Measurements from ENCODE around the gene SEPTIN7.

SEPTIN7 gene

GRCh38 chr7:35773994-35774393, 26.9 kb upstream of the SEPTIN7 start:
- TF ChIP-seq, protein P1, sequence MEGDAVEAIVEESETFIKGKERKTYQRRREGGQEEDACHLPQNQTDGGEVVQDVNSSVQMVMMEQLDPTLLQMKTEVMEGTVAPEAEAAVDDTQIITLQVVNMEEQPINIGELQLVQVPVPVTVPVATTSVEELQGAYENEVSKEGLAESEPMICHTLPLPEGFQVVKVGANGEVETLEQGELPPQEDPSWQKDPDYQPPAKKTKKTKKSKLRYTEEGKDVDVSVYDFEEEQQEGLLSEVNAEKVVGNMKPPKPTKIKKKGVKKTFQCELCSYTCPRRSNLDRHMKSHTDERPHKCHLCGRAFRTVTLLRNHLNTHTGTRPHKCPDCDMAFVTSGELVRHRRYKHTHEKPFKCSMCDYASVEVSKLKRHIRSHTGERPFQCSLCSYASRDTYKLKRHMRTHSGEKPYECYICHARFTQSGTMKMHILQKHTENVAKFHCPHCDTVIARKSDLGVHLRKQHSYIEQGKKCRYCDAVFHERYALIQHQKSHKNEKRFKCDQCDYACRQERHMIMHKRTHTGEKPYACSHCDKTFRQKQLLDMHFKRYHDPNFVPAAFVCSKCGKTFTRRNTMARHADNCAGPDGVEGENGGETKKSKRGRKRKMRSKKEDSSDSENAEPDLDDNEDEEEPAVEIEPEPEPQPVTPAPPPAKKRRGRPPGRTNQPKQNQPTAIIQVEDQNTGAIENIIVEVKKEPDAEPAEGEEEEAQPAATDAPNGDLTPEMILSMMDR (conservative IDR thresholded peaks at IDR 0.05; ENCODE audit: low read depth, low read length), result no peak
- Histone ChIP-seq H3K27ac (no peak overlapping the region), H3K79me2 (ENCODE audit: insufficient read depth, low read depth) (no peaks in the 10 kb centered on the region), H3K4me1 (ENCODE audit: low read depth, poor library complexity, severe bottlenecking) (no peaks in the 10 kb centered on the region), H4K20me1 (ENCODE audit: insufficient read depth) (no peaks in the 10 kb centered on the region), H3K27me3 (ENCODE audit: insufficient read depth, low read depth) (no peaks in the 10 kb centered on the region), H2AFZ (ENCODE audit: low read depth) (no peak overlapping the region), H3K4me2 (no peak overlapping the region), H3K4me3 (IDR thresholded peaks at IDR 0.05; ENCODE audit: insufficient read depth, low read depth, low read length) (no peak overlapping the region), H3K36me3 (ENCODE audit: insufficient read depth) (no peaks in the 10 kb centered on the region), H3K9ac (no peak overlapping the region)

GRCh38 chr7:35776686-35777085, 24.2 kb upstream of the SEPTIN7 start:
- TF ChIP-seq, protein P1 (conservative IDR thresholded peaks at IDR 0.05; ENCODE audit: low read depth, low read length), result no peak
- Histone ChIP-seq H2AFZ (ENCODE audit: low read depth) (no peak overlapping the region), H3K79me2 (ENCODE audit: insufficient read depth, low read depth) (no peaks in the 10 kb centered on the region), H3K4me2 (no peak overlapping the region), H3K9ac (no peak overlapping the region), H3K27ac (no peak overlapping the region), H3K4me3 (IDR thresholded peaks at IDR 0.05; ENCODE audit: insufficient read depth, low read depth, low read length) (no peak overlapping the region), H3K4me1 (ENCODE audit: low read depth, poor library complexity, severe bottlenecking) (no peaks in the 10 kb centered on the region), H4K20me1 (ENCODE audit: insufficient read depth) (no peaks in the 10 kb centered on the region), H3K27me3 (ENCODE audit: insufficient read depth, low read depth) (no peaks in the 10 kb centered on the region), H3K36me3 (ENCODE audit: insufficient read depth) (no peaks in the 10 kb centered on the region)

GRCh38 chr7:35777121-35777520, 23.7 kb upstream of the SEPTIN7 start:
- no peaks in the 10 kb centered on the region for H3K27me3 ChIP-seq (ENCODE audit: insufficient read depth, low read depth)

DNA sequence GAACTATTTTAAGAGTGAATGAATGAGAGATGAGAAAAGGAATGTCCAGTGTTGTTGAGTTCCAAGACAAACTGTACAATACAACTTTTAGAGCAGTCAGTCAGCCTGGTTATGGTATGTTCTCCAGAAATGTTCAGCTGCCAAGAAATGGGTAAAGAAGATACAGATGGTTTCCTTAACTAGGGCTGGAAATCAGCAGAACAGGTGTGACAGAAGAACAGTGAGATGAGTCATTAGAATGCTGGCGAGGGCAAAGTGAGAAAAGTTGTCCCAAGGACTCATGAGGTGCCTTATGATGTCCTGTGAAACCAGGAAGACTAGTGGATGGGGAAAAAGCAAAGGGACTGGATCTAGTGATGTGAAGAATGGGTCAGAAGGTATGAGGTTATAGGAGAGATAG, 20.8 kb upstream of the SEPTIN7 start:
- Histone ChIP-seq H3K36me3 (ENCODE audit: insufficient read depth) (no peaks in the 10 kb centered on the region), H3K27ac (no peak overlapping the region), H3K9ac (no peak overlapping the region), H3K4me2 (no peak overlapping the region), H3K4me1 (ENCODE audit: low read depth, poor library complexity, severe bottlenecking) (no peaks in the 10 kb centered on the region), H3K79me2 (ENCODE audit: insufficient read depth, low read depth) (no peaks in the 10 kb centered on the region), H4K20me1 (ENCODE audit: insufficient read depth) (no peaks in the 10 kb centered on the region), H3K4me3 (IDR thresholded peaks at IDR 0.05; ENCODE audit: insufficient read depth, low read depth, low read length) (no peak overlapping the region), H2AFZ (ENCODE audit: low read depth) (no peak overlapping the region), H3K27me3 (ENCODE audit: insufficient read depth, low read depth) (no peaks in the 10 kb centered on the region)
- TF ChIP-seq, protein P1 (conservative IDR thresholded peaks at IDR 0.05; ENCODE audit: low read depth, low read length), result no peak

More at GRCh38 chr7:35777121-35777520, 23.7 kb upstream of the SEPTIN7 start:
- Histone ChIP-seq H3K79me2 (ENCODE audit: insufficient read depth, low read depth) (no peaks in the 10 kb centered on the region), H3K36me3 (ENCODE audit: insufficient read depth) (no peaks in the 10 kb centered on the region), H3K4me3 (IDR thresholded peaks at IDR 0.05; ENCODE audit: insufficient read depth, low read depth, low read length) (no peak overlapping the region), H3K9ac (no peak overlapping the region), H2AFZ (ENCODE audit: low read depth) (no peak overlapping the region), H3K4me2 (no peak overlapping the region), H3K4me1 (ENCODE audit: low read depth, poor library complexity, severe bottlenecking) (no peaks in the 10 kb centered on the region), H3K27ac (no peak overlapping the region), H4K20me1 (ENCODE audit: insufficient read depth) (no peaks in the 10 kb centered on the region)
- TF ChIP-seq, protein P1 (conservative IDR thresholded peaks at IDR 0.05; ENCODE audit: low read depth, low read length), result no peak

Measured in KMS-11 (cell line).